Neural cell (in vitro differentiated cells): ENCODE measurements around the gene LTN1. TPM values are rescaled to one million over a fixed set of nuclear protein-coding genes. Genes with fewer than 3 reads are reported as not detected.

Experiments
- H2AFZ ChIP-seq: fragments of 200-600, 300-800 bp; sonication (generic), shearing (Covaris generic); 2 replicates; pipeline ENCODE4 v1.6.0; 2014; ENCODE audit warnings: low read depth, mild to moderate bottlenecking, antibody characterized with exemption, low read length, moderate library complexity
- H3F3A ChIP-seq: fragments of 200-600 bp; shearing (Covaris generic); 2 replicates; pipeline ENCODE4 v1.6.1; 2016; ENCODE audit warnings: mild to moderate bottlenecking, moderate library complexity, mixed read lengths, antibody characterized with exemption, low read length; ENCODE audit not compliant: insufficient read depth, poor library complexity, severe bottlenecking
- H3K27ac ChIP-seq: fragments of 200-600, 300-800 bp; sonication (generic), shearing (Covaris generic); 2 replicates; pipeline ENCODE4 v1.5.1; 2014; ENCODE audit warnings: mild to moderate bottlenecking, low read length, moderate library complexity
- H3K27me3 ChIP-seq: fragments of 300-800, 200-600 bp; sonication (generic), shearing (Covaris generic); 2 replicates; pipeline ENCODE4 v1.6.0; 2014; ENCODE audit warnings: mild to moderate bottlenecking, low read depth, low read length, moderate library complexity; ENCODE audit not compliant: insufficient read depth
- H3K36me3 ChIP-seq: fragments of 300-800, 200-600 bp; sonication (generic), shearing (Covaris generic); 2 replicates; pipeline ENCODE4 v1.5.1; 2014; ENCODE audit warnings: mild to moderate bottlenecking, antibody characterized with exemption, low read length, moderate library complexity; ENCODE audit not compliant: insufficient read depth
- H3K4me2 ChIP-seq: fragments of 300-800, 200-600 bp; sonication (generic), shearing (Covaris generic); 2 replicates; pipeline ENCODE4 v1.6.0; 2014; ENCODE audit warnings: mild to moderate bottlenecking, low read length
- H3K4me3 ChIP-seq: fragments of 300-800, 200-600 bp; sonication (generic), shearing (Covaris generic); 2 replicates; pipeline ENCODE4 v1.5.1; 2014; ENCODE audit warnings: mild to moderate bottlenecking, low read length, moderate library complexity
- H3K79me2 ChIP-seq: fragments of 200-600 bp; shearing (Covaris generic); replicated peaks from 2 replicates; pipeline ENCODE4 v1.6.0; 2014; ENCODE audit warnings: mild to moderate bottlenecking, low read length, moderate library complexity; ENCODE audit not compliant: insufficient read depth
- H3K9ac ChIP-seq: fragments of 300-800, 200-600 bp; sonication (generic), shearing (Covaris generic); 2 replicates; pipeline ENCODE4 v1.6.1; 2016; ENCODE audit warnings: mild to moderate bottlenecking, low read length, mixed read lengths
- H3K9me2 ChIP-seq: fragments of 200-600 bp; shearing (Covaris generic); 2 replicates; pipeline ENCODE4 v1.6.1; 2016; ENCODE audit warnings: mild to moderate bottlenecking, low read length, mixed read lengths; ENCODE audit not compliant: insufficient read depth
- H3K9me3 ChIP-seq: fragments of 200-600, 300-800 bp; sonication (generic), shearing (Covaris generic); 2 replicates; pipeline ENCODE4 v1.6.1; 2016; ENCODE audit warnings: mild to moderate bottlenecking, mixed run types, low read length, moderate library complexity, mixed read lengths
- H4K20me1 ChIP-seq: fragments of 200-600 bp; shearing (Covaris generic); 2 replicates; pipeline ENCODE4 v1.6.1; 2016; ENCODE audit warnings: mild to moderate bottlenecking, mixed run types; ENCODE audit not compliant: insufficient read depth
- EP300 ChIP-seq: fragments of 450-650 bp; conservative IDR thresholded peaks from 2 replicates; pipeline ENCODE4 v1.6.1; 2014; ENCODE audit warnings: antibody characterized with exemption, mild to moderate bottlenecking, moderate library complexity; ENCODE audit not compliant: poor library complexity, severe bottlenecking
- EZH2 ChIP-seq: fragments of 200-600, 300-800 bp; shearing (Covaris generic), sonication (generic); IDR thresholded peaks from 2 replicates; pipeline ENCODE4 v1.6.1; 2014; ENCODE audit warnings: antibody characterized with exemption, low read length, borderline replicate concordance, mild to moderate bottlenecking; ENCODE audit not compliant: insufficient read depth, poor library complexity, severe bottlenecking
- MXI1 ChIP-seq: fragments of 450-650 bp; conservative IDR thresholded peaks from 2 replicates; pipeline ENCODE4 v1.6.1; 2014; ENCODE audit warnings: antibody characterized with exemption, mild to moderate bottlenecking; ENCODE audit not compliant: poor library complexity, severe bottlenecking
- POLR2AphosphoS5 ChIP-seq: IDR thresholded peaks from 2 replicates; pipeline ENCODE4 v1.6.1; 2012
- RAD21 ChIP-seq: fragments of 450-650 bp; conservative IDR thresholded peaks from 2 replicates; pipeline ENCODE4 v1.6.1; 2014; ENCODE audit warnings: antibody characterized with exemption, mild to moderate bottlenecking, moderate library complexity
- SMC3 ChIP-seq: fragments of 450-650 bp; conservative IDR thresholded peaks from 2 replicates; pipeline ENCODE4 v1.6.1; 2014; ENCODE audit warnings: antibody characterized with exemption, mild to moderate bottlenecking, moderate library complexity; ENCODE audit not compliant: poor library complexity
- TAF1 ChIP-seq: IDR thresholded peaks from 2 replicates; pipeline ENCODE4 v1.6.1; 2012; ENCODE audit warnings: low read depth
- polyA plus RNA-seq: library from polyadenylated mRNA; depleted of rRNA; stranded (reverse); fragments of >200 nt; gene quantifications from 2 replicates; pipeline ENCODE4 v1.2.3, GENCODE V29; 2014
- TF ChIP-seq, protein P1 (sequence below): IDR thresholded peaks from 2 replicates; pipeline ENCODE4 v1.6.1; 2012; ENCODE audit warnings: borderline replicate concordance
- TF ChIP-seq, protein P2 (sequence below): fragments of 450-650 bp; IDR thresholded peaks from 2 replicates; pipeline ENCODE4 v1.5.1; 2014; ENCODE audit warnings: antibody characterized with exemption, mild to moderate bottlenecking, moderate library complexity; ENCODE audit not compliant: poor library complexity, severe bottlenecking

LTN1 gene
- polyA plus RNA-seq, 1 donor from 2014 or later: 62.1 TPM

DNA sequence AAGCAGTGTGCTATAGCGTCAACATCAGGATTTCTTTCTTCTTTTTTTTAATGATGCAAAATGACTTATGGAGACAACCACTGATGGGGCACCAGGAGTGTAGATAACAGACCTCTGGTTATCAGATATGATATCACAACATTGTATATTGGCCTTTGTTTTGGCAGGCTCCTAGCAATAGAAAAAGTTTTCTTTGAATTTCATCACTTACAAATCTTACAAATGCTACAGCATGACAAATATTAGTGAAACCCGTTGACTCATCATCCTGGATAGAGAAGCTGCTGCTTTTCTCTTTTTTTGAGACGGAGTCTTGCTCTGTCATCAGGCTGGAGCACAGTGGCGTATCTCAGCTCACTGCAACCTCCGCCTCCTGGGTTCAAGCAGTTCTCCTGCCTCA lies 92.9 kb downstream of the LTN1 start:
- Histone ChIP-seq H3K9ac (no peak overlapping the region), H3K9me2 (no peaks in the 10 kb centered on the region), H3K9me3 (no peaks in the 10 kb centered on the region), H3K36me3 (no peaks in the 10 kb centered on the region), H3K4me3 (no peak overlapping the region), H3K4me2 (no peak overlapping the region), H2AFZ (no peak overlapping the region), H3K27me3 (no peaks in the 10 kb centered on the region), H3K27ac (no peak overlapping the region), H3F3A (no peaks in the 10 kb centered on the region), H4K20me1 (no peaks in the 10 kb centered on the region), H3K79me2 (no peaks in the 10 kb centered on the region)
- TF ChIP-seq TAF1: no peak
- TF ChIP-seq, protein P1, sequence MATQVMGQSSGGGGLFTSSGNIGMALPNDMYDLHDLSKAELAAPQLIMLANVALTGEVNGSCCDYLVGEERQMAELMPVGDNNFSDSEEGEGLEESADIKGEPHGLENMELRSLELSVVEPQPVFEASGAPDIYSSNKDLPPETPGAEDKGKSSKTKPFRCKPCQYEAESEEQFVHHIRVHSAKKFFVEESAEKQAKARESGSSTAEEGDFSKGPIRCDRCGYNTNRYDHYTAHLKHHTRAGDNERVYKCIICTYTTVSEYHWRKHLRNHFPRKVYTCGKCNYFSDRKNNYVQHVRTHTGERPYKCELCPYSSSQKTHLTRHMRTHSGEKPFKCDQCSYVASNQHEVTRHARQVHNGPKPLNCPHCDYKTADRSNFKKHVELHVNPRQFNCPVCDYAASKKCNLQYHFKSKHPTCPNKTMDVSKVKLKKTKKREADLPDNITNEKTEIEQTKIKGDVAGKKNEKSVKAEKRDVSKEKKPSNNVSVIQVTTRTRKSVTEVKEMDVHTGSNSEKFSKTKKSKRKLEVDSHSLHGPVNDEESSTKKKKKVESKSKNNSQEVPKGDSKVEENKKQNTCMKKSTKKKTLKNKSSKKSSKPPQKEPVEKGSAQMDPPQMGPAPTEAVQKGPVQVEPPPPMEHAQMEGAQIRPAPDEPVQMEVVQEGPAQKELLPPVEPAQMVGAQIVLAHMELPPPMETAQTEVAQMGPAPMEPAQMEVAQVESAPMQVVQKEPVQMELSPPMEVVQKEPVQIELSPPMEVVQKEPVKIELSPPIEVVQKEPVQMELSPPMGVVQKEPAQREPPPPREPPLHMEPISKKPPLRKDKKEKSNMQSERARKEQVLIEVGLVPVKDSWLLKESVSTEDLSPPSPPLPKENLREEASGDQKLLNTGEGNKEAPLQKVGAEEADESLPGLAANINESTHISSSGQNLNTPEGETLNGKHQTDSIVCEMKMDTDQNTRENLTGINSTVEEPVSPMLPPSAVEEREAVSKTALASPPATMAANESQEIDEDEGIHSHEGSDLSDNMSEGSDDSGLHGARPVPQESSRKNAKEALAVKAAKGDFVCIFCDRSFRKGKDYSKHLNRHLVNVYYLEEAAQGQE: no peak
- no peak for TF ChIP-seq RAD21
- TF ChIP-seq SMC3: no peak
- TF ChIP-seq MXI1: no peak
- TF ChIP-seq, protein P2, sequence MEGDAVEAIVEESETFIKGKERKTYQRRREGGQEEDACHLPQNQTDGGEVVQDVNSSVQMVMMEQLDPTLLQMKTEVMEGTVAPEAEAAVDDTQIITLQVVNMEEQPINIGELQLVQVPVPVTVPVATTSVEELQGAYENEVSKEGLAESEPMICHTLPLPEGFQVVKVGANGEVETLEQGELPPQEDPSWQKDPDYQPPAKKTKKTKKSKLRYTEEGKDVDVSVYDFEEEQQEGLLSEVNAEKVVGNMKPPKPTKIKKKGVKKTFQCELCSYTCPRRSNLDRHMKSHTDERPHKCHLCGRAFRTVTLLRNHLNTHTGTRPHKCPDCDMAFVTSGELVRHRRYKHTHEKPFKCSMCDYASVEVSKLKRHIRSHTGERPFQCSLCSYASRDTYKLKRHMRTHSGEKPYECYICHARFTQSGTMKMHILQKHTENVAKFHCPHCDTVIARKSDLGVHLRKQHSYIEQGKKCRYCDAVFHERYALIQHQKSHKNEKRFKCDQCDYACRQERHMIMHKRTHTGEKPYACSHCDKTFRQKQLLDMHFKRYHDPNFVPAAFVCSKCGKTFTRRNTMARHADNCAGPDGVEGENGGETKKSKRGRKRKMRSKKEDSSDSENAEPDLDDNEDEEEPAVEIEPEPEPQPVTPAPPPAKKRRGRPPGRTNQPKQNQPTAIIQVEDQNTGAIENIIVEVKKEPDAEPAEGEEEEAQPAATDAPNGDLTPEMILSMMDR: no peak

DNA sequence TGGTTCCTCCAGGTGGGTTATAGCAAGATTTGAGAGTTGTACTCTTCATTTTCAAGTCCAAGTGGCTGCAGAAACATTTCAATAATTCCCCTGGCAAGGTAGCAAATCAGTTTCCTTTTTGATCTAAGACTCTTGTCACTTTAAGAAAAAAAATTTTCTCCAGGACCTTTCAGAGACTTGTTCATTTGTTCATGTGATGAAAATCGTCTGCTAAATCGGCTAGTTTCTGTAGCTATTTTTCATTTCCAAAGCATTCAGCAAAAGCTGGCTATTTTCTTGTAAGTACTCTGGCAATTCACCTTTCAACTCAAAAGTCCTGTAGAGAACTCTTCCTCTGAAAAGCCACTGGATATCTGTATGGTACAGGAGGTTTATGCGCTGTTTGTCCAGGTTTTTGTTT lies 93.5 kb downstream of the LTN1 start:
- no peaks in the 10 kb centered on the region for H3K27me3 ChIP-seq

More for the DNA sequence above, 93.5 kb downstream of the LTN1 start:
- Histone ChIP-seq H3K9me3 (no peaks in the 10 kb centered on the region), H3F3A (no peaks in the 10 kb centered on the region), H3K79me2 (no peaks in the 10 kb centered on the region), H3K27ac (no peak overlapping the region), H3K9me2 (no peaks in the 10 kb centered on the region), H3K4me2 (no peak overlapping the region), H4K20me1 (no peaks in the 10 kb centered on the region), H3K36me3 (no peaks in the 10 kb centered on the region), H3K9ac (no peak overlapping the region), H3K4me3 (no peak overlapping the region), H2AFZ (no peak overlapping the region)
- TF ChIP-seq TAF1 (no peak), EZH2 (no peak), POLR2AphosphoS5 (no peak), RAD21 (no peak), EP300 (no peak), SMC3 (no peak), MXI1 (no peak)
- TF ChIP-seq, protein P1: no peak
- TF ChIP-seq, protein P2: no peak
